A549 treated with CpdA at 1 μM for 4 hours (cell line): ENCODE measurements around the gene CYP4F12. TPM values are rescaled to one million over a fixed set of nuclear protein-coding genes. Genes with fewer than 3 reads are reported as not detected.

Experiments
- total RNA-seq: library from RNA; stranded (reverse); fragments of 200-300 nt; extraction: Qiagen RNA extraction; gene quantifications from 5 replicates; pipeline ENCODE4 v1.2.3, GENCODE V29; 2022; ENCODE audit warnings: low read depth

CYP4F12 gene
- total RNA-seq, result 0.97 to 1.6 TPM (median 1.5 TPM) in 5 replicates

GRCh38 chr19:15672580-15673175 lies at the start of gene CYP4F12:
Gene CYP4F12 (plus strand): TSS chr19:15673087. CDS start chr19:15673530, 443 bp downstream.

GRCh38 chr19:15640294-15640903 lies 32.5 kb upstream of the CYP4F12 start, which contains the start of gene CYP4F3:
Gene CYP4F3 (plus strand): TSS chr19:15640897. CDS start chr19:15641416, 519 bp downstream.

GRCh38 chr19:15727724-15728123 lies 54.8 kb downstream of the CYP4F12 start, which contains the start of gene OR10H2:
Gene OR10H2 (plus strand): TSS chr19:15728024. CDS start chr19:15728044, 20 bp downstream.

GRCh38 chr19:15737722-15738121 lies 64.8 kb downstream of the CYP4F12 start, which contains the start of gene OR10H3:
Gene OR10H3 (plus strand): TSS chr19:15737985. CDS start chr19:15741393, 3,408 bp downstream.

Other genes with a start within 250 kb of the CYP4F12 start
- 14.6 to 23.6 TPM (median 23.3 TPM) in 5 replicates for gene WIZ, start 223.1 kb upstream of the CYP4F12 start, total RNA-seq
- gene RASAL3, start 208.5 kb upstream of the CYP4F12 start, total RNA-seq, result not detected in 5 replicates
- not detected in 5 replicates for gene PGLYRP2, start 193.6 kb upstream of the CYP4F12 start, total RNA-seq
- gene CYP4F22, start 164.6 kb upstream of the CYP4F12 start, total RNA-seq, result 0.06 to 0.09 TPM (median 0.07 TPM) in 3 of 5 replicates, not detected in the others
- not detected in 5 replicates for gene CYP4F8, start 57.9 kb upstream of the CYP4F12 start, total RNA-seq
- 2.1 to 2.9 TPM (median 2.4 TPM) in 5 replicates for gene CYP4F3, start 32.2 kb upstream of the CYP4F12 start, total RNA-seq
- not detected in 5 replicates for gene OR10H2, start 54.9 kb downstream of the CYP4F12 start, total RNA-seq
- gene OR10H3, start 64.9 kb downstream of the CYP4F12 start, total RNA-seq, result not detected in 5 replicates
- not detected in 5 replicates for gene OR10H5, start 114.6 kb downstream of the CYP4F12 start, total RNA-seq
- gene OR10H1, start 142.6 kb downstream of the CYP4F12 start, total RNA-seq, result not detected in 5 replicates
- 0.07 to 0.49 TPM (median 0.21 TPM) in 4 of 5 replicates, not detected in the other for gene CYP4F2, start 225.0 kb downstream of the CYP4F12 start, total RNA-seq